HG03354 (cell line): ENCODE data around the gene SULT6B1.
A peak's percentile ranks its signal among the peaks of the same experiment; 100 is the strongest.
"Not testable (repeated sequence)": the region's sequence is repeated elsewhere in the genome, so short reads cannot be mapped to it uniquely, and the experiment has no call there.

Source experiments
- ATAC-seq: cut with Tn5 transposase; IDR thresholded peaks from one replicate; pipeline ENCODE4 v1.9.1; 2021; ENCODE audit warnings: mild to moderate bottlenecking; ENCODE audit not compliant: unreplicated experiment, poor library complexity, severe bottlenecking

The SULT6B1 gene

GRCh38 chr2:37188570-37188969, at the start of gene SULT6B1:
SULT6B1 (minus strand) TSS chr2:37188670; CDS start chr2:37188640, 30 bp downstream.
- no peak for ATAC-seq

- ATAC-seq, result peak; percentile 14
These were observed 43.9 kb upstream of the SULT6B1 start for GRCh38 chr2:37232131-37232933.

GRCh38 chr2:37231241-37232130, 43.0 kb upstream of the SULT6B1 start, which contains the start of the genes CEBPZ and NDUFAF7:
CEBPZ (minus strand) TSS chr2:37231596; CDS start chr2:37231567, 29 bp downstream.
NDUFAF7 (plus strand) TSS chr2:37231658; CDS start chr2:37231706, 48 bp downstream.
- ATAC-seq, result peak; percentile 91

- no peak for ATAC-seq
These were observed 42.1 kb upstream of the SULT6B1 start for GRCh38 chr2:37230581-37230980.

- ATAC-seq, result no peak
These were observed 40.3 kb upstream of the SULT6B1 start for GRCh38 chr2:37228788-37229187.

- no peak for ATAC-seq
These were observed 38.4 kb upstream of the SULT6B1 start for GRCh38 chr2:37226863-37227262.

- ATAC-seq, result not testable (repeated sequence)
These were observed 36.7 kb upstream of the SULT6B1 start for GRCh38 chr2:37225129-37225528.

- no peak for ATAC-seq
These were observed 35.6 kb upstream of the SULT6B1 start for GRCh38 chr2:37224063-37224462.

- ATAC-seq, result no peak
These were observed 34.7 kb upstream of the SULT6B1 start for GRCh38 chr2:37223131-37223530.

- no peak for ATAC-seq
These were observed 30.6 kb upstream of the SULT6B1 start for GRCh38 chr2:37219046-37219445.

GRCh38 chr2:37215250-37215649, 26.8 kb upstream of the SULT6B1 start:
- ATAC-seq, result no peak

- ATAC-seq, result no peak
These were observed 23.5 kb upstream of the SULT6B1 start for GRCh38 chr2:37211939-37212338.

- no peak for ATAC-seq
These were observed 22.7 kb upstream of the SULT6B1 start for GRCh38 chr2:37211212-37211611.

GRCh38 chr2:37206760-37207159, 18.3 kb upstream of the SULT6B1 start:
- ATAC-seq, result not testable (repeated sequence)

- ATAC-seq, result no peak
These were observed 17.3 kb upstream of the SULT6B1 start for GRCh38 chr2:37205689-37206341.

GRCh38 chr2:37205071-37205661, 16.7 kb upstream of the SULT6B1 start:
- not testable (repeated sequence) for ATAC-seq

- ATAC-seq, result no peak
These were observed 15.2 kb upstream of the SULT6B1 start for GRCh38 chr2:37203708-37204107.

GRCh38 chr2:37201766-37202165, 13.3 kb upstream of the SULT6B1 start:
- no peak for ATAC-seq

- no peak for ATAC-seq
These were observed 12.7 kb upstream of the SULT6B1 start for GRCh38 chr2:37201208-37201607.

- ATAC-seq, result no peak
These were observed 10.2 kb upstream of the SULT6B1 start for GRCh38 chr2:37198681-37199065.
